Islet precursor cell (in vitro differentiated cells): ENCODE data around the gene FAM161B.
A peak's percentile ranks its signal among the peaks of the same experiment; 100 is the strongest.
"Not testable (repeated sequence)": the region's sequence is repeated elsewhere in the genome, so short reads cannot be mapped to it uniquely, and the experiment has no call there.

Experiments used
- DNase-seq: peaks from one replicate; pipeline ENCODE4 v3.0.0-alpha.2; 2018

The FAM161B gene

DNA sequence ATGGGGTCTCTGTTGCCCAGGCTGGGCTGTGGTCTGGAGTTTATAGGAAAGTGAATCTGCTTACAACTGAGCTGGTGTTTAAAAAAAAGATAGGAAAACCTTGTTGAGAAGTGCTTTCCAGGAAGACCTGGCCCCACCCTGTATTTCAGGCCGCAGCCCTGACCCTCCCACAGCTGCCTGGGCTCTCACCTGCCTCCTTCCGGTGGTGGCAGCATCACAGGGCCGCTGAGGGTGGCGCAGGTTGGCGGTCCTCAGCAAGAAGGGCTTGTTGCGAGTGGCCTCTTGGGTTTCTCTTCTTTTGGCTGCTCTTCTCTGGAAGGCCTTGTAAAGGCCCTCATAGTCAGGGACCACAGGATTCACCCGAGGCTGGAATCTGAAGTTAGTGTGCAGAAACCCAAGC is 7.7 kb downstream of the FAM161B start:
- DNase-seq = no peak

DNA sequence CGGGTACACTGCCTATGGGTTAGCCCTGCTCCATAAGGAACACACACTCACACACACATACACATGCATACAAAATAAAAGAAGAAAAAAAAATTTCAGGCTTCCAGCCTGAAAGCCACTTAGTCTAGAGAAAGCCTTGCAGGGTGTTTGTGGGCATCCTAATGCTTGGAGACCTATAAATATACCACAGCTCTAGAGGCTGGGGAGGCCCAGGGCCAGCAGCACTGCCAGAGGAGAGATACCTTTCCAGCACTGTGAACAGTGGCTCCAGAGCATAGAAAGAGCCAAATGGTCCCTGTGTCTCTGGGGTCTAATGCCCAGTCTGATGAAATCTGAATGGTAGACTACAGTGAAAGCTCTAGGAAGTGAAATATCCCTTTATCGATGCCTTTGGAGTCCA is 12.9 kb downstream of the FAM161B start:
- peak; percentile 27 for DNase-seq

DNA sequence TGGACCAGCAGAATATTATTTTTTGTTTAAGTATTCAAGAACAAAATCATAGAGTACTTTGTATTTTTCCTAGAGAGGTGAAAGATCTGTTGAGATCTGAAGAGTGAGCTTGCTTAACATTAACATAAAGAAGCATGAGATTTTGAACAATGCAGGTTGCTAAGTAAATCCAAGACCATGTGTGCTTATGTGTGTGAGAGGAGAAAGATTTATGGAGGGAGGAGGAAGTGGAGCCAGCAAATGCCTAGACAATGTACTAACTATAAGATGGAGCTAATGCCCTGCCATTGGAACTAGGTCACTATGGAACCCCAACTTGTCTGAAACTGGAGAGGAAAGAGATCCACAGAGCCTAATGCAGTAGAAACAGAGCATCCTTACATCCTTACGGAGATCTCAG is 13.3 kb downstream of the FAM161B start:
- peak; percentile 12 for DNase-seq

DNA sequence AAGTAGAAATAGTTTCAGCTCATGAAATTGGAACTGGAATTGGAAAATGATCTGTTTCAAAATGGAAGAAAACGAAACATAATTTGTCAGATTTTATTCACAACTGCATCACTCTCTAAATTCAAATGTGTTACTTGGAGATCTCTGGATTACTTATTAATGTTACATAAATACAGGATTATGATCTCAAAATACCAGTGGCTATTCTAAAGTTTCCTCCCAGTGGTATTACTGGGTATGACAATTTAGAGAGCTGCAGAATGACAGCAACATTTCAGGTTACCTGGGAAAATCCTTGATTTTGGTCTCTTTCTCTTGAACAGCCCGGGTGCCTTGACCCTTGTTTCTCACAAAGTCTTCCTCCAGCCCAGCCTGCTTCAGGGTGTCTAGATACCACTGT is 14.2 kb downstream of the FAM161B start:
- DNase-seq = peak; percentile 14

DNA sequence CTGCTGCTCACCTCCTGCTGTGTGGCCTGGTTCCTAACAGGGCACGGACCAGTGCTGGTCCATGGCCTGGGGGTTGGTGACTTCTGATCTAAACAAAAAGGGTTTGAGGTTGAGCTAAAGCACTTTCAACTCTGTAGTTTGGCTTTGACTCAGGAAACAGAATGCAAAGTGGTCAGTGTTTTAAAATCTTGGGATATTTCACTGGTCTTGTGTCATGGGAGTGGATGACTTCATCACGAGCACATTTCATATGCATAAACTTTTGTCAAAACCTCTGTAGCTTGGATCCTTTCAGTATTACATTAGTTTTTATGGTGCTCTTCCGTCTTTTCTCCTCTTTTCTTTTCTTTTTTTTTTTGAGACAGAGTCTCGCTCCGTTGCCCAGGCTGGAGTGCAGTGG is 25.6 kb downstream of the FAM161B start:
- DNase-seq = no peak

DNA sequence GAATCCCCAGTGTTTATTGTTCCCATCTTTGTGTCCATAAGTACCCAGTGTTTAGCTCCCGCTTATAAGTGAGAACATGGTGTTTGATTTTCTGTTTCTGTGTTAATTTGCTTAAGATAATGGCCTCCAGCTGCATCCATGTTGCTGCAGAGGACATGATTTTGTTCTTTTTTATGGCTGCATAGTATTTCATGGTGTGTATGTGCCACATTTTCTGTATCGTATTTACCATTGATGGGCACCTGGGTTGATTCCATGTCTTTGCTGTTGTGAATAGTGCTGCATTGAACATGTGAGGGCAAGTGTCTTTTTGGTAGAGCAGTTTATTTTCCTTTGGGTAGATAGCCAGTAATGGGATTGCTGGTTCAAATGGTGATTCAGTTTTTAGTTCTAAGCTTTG is 30.4 kb downstream of the FAM161B start:
- not testable (repeated sequence) for DNase-seq

DNA sequence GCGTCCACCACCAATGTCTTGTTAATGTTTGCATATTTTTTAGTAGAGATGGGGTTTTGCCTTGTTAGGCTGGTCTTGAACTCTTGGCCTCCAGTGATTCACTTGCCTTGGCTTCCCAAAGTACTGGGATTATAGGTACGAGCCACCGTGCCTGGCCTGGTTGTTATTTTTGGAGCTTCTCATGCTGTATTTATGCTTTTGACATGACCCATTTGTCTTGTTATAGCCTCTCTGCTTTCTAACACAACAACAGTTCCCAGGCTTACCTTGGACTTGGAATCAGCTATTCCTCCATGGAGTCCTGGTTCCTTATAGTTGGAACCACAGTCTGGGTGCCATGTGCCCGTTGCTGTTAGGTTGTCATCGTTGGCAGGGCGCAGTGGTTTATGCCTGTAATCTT is 33.6 kb downstream of the FAM161B start:
- DNase-seq = no peak

DNA sequence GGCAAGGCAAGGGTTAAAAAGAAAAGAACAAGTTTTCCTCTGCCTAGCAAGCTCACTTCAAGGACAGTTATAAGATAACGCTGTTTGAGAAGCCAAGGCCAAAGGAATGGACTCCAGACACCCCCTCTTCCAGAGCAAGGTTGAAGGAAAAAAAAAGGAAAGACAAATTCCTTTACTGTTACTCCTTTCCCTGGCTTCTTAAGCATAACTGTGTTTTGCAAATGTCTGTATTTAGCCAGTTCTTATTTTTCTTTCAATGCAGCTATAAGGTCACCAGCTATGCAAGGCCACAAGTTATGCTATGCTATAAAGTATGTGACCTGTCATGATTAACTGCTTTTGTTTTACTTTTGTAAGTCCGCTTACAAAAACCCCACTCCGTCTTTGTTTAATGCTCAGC is 36.6 kb downstream of the FAM161B start:
- no peak for DNase-seq

DNA sequence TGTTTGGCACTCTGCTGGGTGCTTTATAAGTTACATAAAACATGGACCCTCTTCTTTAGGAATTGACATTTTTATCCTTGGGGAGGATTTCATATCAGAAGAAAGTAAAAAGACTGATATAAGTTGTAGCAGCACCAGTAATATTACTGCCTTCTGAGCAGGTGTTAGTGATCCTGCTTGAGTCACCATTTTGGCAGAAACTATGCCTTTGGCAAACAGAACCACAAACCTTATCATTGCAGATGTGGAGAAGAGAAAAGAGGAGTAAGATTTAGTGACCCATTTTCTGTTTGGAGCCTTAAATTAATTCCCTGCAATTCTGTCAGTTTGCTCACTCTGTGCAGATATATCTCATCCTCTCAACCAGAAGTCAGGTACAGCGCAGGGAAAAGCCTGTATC is 40.2 kb downstream of the FAM161B start:
- DNase-seq = no peak

DNA sequence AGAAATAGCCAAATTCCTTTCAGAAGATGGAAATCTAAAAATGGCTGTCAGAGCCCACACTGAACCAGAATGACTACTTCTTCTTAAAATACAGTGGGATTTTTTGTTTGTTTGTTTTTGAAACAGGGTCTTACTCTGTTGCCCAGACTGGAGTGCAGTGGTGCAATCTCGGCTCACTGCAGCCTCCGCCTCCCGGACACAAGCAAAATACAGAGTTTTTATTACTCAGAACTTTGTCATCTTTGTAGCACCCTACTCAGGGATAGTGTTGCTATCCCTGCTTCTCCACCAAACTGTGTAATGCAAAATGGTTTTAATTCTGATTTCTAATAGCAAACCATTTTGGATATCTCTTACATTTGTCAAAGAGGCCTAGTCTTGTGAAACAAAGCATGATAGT is 46.9 kb downstream of the FAM161B start:
- DNase-seq = no peak

DNA sequence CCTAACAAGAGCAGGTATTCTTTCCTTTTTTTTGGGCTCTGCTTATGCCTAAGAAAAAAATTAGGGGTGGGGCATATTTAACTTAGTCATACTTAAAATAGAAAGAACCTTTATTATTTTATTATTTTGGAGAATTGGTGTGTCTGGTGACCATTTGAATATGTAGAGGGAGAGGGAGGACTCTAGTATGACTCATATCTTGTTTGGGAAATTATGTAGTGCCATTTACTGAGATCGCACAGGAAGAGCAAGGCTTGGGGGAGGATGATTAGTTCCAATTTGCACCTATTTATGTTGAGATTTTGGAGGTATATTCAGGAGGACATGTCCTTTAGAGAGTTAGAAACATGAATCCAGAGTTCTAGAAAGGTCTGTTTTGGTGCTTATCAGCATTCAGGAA is 53.4 kb downstream of the FAM161B start:
- no peak for DNase-seq

DNA sequence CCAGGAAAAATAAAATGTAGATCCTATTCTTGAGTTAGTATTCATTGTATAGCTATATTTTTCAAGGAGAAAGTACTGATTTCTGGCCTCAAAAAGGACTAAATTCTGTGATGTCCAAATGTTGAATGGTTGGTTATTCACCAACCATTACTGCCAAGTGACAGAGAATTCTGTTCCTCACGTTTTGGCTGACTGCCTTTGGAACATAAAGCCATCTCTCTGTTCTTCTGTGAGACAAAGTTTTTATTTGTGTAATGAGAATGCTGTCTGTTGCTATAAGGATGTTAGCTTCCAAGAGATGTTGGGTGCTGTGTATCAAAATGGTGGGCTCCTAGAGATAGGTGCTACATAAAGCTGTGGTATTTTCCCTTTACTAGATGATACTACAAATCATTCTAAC is 54.0 kb downstream of the FAM161B start:
- no peak for DNase-seq

DNA sequence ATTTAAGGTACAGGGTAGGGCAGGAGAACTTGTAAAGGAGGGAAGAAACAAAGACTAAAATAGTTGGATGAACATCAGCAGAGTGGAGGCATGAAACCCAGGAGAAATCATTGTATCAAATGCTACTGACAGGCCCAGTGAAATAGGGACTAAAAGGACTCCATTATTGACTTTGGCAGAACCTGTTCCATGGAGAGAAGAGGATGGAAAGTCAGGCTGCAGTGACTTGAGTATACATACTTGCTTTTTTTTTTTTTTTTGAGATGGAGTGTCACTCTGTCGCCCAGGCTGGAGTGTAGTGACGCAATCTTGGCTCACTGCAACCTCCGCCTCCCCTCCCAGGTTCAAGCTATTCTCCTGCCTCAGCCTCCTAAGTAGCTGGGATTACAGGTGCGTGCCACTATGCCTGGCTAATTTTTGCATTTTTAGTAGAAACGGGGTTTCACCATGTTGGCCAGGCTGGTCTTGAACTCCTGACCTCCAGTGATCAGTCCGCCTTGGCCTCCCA is 55.7 kb downstream of the FAM161B start:
- DNase-seq = not testable (repeated sequence)

DNA sequence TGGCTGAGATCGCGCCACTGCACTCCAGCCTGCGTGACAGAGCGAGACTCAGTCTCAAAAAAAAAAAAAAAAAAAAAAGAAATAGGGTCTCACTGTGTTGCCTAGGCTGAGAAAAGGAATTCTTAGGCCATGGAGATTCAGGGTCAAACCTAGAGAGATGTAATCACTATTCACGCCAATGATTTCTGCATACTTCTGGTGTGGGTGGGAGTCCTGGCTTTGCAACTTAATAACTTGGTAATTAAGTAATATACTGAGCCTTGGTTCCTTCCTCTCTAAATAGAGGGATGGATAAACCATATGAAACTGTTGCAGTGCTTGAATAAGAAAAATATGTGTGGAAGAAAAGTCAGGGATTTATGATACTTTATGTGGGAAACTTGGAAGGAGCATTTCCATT is 60.5 kb downstream of the FAM161B start:
- no peak for DNase-seq

DNA sequence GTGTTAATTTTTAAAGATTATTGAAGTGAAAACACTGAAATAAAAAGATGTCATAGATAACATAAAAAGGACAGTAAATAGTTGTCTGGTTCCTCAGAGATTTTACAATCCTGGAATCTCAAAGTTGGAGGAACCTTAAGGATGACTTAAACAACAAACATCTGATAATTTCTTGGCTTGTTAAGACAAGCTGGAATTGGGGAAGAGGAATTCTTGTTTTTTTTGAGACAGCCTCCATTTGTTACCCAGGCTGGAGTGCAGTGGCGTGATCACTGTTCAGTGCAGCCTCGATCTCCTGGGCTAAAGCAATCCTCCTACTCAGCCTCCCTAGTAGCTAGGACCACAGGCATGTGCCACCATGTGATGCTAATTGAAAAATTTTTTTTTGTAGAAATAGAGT is 60.9 kb downstream of the FAM161B start:
- DNase-seq = no peak

DNA sequence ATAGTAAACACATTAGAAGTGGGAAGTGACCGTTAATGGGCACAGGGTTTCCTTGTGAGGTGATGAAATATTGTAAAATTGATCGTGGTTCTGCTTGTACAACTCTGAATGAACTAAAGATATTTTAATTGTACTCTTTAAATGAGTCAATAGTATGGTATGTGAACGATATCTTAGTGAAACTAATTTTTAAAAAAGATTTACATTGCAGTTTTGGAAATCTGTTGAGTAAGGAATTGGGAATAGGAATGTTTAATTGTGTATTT is 61.5 kb downstream of the FAM161B start:
- no peak for DNase-seq

DNA sequence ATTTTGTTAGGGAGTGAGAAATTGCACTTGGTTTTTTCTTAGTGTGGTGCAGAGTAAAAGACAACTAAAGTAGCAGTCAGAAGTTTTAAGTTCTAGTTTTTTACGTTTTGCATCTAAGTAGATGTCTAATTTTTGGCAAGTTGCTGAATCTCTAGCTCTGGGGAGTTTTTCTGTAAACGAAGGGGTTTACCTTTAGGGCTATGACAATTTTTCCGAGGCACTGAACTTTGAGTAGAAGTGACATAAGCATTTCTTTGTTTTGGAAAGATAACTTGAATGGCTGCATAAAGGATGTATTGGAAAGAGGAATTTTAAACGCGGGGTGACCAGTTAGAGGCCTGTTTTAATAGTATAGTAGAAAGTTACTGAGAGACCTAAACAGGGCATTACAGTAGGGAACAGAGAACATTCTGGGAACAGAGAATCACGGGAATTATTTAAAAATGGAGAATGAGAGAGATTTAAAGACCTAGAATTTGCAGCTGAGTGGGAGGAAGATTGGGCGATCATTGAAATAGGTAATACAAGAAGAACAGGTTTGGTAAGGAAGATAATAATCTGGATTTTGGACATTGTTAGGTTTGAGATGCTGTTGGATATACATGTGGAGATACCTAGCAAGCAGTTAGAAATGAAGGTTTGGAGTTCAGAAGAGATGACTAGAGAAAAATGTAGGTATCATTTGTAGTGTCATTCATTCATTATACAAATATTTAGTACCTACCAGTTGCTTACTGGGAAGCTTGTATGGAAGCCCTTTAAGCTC is 62.0 kb downstream of the FAM161B start:
- no peak for DNase-seq

DNA sequence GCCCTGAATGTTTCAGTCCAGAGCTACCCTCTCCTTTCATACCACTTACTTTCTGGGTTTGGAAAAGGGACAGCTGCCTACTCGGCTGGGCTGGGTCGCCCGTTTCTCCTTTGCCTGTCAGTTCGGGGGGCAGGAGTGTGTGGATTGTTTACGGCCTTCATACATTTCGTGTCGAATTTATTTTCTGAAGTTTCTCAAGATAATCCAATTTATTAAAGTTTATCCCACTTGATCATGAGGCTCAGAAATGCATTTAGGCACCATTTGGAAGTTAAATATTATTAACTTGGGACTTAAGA is 62.6 kb downstream of the FAM161B start:
- no peak for DNase-seq

DNA sequence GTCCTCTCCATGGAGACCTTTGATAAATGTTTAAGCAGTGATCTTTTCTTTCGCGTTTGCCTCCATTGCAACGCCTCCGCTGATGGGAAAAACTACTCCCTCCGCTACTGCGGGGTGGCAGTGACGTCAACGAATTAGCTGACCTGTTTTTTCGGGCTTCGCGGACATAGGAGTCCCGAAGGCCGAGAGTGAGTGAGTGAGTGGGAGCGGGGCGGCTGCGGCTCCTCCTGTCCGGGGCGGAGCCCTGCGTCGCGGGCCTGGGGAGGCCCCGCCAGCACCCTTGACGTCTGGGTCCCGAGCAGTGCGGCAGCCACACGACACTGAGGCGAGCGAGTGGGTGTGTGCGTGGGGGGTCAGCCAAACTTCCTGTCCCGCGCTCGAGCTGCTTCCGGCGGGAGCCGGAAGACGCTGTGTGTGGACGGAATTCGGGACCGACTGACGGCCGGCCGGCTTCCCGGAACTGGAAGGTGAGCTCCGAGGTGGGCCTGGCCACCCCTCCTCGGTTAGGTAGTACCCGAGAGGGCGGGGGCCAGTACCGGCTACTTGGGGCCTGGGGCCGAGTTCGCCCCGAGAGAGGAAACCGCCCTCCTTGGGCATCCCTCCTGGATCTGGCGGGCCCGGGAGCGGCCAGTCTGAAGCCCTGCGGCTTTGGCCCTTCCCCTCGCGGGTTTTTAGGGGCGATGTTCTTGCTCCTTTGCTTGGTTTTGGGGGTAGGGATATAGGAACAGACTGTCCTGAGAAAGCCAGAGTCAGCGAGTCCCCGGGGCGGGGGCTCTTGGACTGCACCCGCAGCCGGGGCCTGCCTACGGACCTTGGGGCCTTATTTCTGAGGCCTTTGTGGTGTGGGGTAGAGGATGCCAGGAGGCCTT is 63.2 kb downstream of the FAM161B start, which contains the start of gene ZNF410:
Gene ZNF410 (plus strand): TSS at position 411 of the 869 bp plus-strand sequence. CDS start 5,317 bp downstream, outside the sequence.
- DNase-seq = peak; percentile 98

DNA sequence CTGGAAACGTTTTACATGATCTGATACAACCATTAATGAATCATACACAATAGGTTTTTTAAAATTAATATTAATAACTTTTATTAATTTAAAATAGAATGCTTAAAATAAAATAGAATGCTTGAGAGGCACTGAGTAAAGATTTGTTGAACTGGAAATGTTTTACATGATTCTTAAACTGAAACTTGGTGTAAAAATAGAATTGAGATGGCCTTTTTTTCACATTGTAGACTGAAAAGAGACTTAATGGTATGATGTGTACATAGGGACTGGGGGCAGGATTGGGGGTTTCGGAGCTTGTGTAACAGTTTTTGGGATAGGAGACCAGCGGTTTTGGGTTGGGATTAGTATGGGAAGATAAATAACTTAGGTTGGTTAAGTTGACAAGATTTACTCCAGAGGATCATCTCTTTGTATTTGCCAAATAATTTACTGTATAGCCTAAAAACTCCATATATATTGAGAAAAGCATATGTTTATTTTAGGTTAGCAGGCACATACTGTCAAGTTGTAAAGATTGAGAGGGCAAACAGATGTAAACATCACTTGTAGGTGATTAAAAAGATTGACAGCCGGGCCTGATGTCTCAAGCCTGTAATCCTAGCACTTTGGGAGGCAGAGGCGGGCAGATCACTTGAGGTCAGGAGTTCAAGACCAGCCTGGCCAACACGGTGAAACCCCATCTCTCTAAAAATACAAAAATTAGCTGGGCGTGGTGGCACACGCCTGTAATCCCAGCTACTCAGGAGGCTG is 65.3 kb downstream of the FAM161B start:
- no peak for DNase-seq
